HG03135 (cell line): ENCODE measurements around the gene HPS3.
"Not testable (repeated sequence)": the region's sequence is repeated elsewhere in the genome, so short reads cannot be mapped to it uniquely, and the experiment has no call there.

Source experiments
- ATAC-seq: cut with Tn5 transposase; IDR thresholded peaks from one replicate; pipeline ENCODE4 v1.9.1; 2021; ENCODE audit warnings: mild to moderate bottlenecking, moderate library complexity; ENCODE audit not compliant: unreplicated experiment

HPS3 gene

DNA sequence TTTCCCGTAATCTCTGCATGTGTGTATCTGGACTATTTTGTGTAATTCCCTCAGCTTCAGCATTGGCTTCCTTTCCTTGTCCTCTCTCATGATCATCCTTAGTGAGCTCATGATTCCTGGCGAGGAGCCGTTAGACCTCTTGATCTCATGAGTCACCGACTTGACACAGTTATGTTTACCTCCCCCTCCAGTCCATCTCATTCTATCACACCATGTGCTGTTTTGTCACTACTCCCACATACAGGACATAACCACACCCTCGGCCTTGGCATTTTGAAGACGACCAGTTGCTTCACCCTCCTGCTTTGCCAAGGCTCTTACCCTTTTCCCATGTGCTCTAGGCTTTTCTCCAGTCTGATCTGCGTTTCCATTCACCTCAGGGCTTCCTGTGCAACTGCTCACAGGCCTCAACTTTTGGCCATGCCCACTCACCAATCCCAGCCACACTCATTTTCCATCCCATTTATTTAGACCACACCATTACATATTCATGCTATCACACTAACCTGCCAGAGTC is 50.7 kb downstream of the HPS3 start:
- ATAC-seq: no peak

GRCh38 chr3:149181182-149181581 is 51.7 kb downstream of the HPS3 start:
- no peak for ATAC-seq

DNA sequence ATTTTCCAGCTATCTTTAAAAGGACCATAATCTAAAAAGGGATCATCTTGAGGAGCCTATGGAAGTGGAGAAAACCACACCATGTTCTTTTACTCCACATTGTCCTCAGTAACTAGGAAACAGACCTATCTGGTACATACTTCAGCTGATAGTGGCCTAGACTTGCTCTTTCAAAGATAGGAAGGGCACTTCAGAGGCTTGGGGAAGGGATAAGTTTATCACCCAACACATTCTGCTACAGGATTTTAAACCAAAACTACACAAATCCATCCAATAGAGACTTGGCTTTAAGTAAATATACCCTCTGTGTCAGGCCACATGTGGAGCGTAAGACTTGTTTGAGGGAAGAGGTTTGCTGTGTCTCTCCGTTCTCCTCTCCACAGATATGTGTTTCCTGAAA is 56.8 kb downstream of the HPS3 start:
- no peak for ATAC-seq

- no peak for ATAC-seq
These were observed 57.3 kb downstream of the HPS3 start for GRCh38 chr3:149186721-149187120.

DNA sequence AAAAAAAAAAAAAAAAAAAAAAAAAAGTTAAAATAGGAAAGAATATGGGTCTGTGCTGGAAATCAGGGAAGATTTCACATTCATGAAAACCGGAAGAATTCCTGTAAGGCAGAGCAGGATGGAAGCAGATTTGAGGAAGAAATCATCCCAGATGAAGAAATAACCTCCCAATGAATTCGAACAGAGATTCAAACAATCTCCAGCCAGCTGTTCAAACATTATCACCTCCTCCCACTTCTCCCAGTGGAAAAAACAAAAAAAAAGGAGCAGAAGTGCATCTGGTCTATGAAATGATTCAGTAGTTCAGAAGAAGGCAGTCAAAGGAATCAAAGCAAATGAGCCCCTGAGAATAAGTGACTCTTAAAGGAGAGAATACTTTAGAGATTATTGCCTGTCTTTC is 59.1 kb downstream of the HPS3 start:
- no peak for ATAC-seq

GRCh38 chr3:149195221-149195620 is 65.8 kb downstream of the HPS3 start:
- ATAC-seq: no peak

- not testable (repeated sequence) for ATAC-seq
These were observed 67.6 kb downstream of the HPS3 start for GRCh38 chr3:149196805-149197592.

DNA sequence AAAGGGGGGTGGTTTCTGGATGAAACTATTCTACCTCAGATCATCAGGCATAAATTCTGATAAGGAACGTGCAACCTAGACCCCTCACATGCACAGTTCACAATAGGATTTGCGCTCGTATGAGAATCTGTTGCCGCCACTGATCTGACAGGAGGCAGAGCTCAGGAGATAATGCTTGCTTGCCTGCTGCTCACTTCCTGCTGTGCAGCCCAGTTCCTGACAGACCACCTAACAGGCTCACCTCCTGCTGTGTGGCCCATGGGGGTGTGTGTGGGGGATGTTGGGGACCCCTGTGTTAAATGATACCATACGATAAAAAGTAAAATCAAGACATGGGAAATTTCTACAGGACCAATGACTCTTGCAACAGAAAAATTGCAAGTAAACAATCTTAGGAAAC is 68.2 kb downstream of the HPS3 start:
- no peak for ATAC-seq

DNA sequence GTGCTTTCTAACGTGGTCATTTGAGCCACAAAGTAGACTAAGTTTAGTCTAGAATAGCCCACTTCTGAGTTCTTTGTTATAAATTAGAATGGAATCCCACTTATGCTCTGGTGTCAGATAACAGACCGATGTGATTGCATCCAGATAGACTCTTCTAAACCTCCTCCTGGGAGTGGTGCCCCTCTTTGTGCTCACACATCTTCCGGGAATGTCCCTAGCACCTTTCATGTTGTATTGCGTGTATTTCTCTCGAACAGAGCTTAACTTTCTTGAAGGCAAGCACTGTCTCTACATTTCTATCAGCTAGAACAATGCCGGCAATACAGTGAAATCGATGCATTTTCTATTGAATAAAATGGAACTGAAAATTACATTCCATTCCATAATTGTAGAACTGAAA is 69.2 kb downstream of the HPS3 start:
- ATAC-seq: no peak

DNA sequence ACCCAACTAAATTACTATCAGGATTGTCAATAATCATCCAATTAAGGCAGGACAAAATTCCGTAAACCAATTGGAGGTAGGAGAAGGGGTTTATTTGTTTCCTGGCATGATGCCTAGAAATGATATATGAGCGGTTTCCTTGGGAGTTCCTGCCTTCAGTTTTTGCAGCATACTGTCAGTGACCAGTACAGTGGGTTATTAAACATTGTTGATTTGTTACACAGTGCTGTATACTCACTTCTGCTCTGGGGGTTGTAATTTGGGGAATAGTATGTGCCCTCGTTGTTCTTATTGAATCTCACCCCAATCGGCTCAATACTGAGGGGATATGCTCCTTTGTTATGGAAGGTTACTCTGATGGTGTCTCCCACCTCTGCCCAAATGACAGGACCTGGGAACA is 70.0 kb downstream of the HPS3 start:
- no peak for ATAC-seq

- ATAC-seq: peak; percentile 97
These were observed 74.3 kb downstream of the HPS3 start for GRCh38 chr3:149203758-149204157.

GRCh38 chr3:149204390-149204991 is 75.1 kb downstream of the HPS3 start:
- no peak for ATAC-seq

- no peak for ATAC-seq
These were observed 78.0 kb downstream of the HPS3 start for GRCh38 chr3:149207475-149207874.

DNA sequence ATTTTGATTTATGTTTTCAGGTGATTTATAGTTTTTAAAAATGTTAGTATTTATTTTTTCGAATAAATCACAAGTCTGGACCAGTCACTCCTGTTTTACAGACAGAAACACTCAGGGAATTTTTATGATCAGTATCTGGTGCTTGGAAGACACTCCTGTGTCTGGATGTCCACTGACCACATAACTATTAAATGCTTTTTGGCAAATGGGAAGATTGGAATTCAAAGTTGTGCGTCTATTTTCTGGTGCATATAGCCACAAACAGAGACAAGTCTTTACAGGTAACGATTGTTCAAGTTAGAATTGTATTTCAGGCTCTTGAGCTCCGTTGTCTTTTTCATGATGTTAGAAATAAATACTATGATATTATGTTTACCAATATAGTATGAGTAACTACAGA is 80.0 kb downstream of the HPS3 start:
- ATAC-seq: no peak

DNA sequence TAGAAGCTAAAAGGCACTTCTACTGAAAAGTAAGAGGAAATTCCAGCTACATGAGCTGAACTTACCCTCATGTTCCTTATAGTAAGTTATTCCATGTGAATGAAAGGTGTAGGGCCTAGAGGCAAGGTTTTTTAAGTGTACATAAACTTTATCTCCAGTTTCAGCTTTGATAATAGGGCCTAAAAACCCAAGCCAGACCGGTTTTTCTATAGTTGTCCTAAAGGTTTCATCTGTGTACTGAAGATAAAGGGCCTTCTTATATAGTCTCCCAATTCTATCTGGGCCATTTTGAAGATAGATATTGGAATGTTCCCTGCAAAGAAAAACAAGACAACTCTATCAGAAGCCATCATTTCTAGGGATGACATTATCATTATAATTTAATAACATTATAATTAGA is 82.9 kb downstream of the HPS3 start:
- no peak for ATAC-seq

- ATAC-seq: no peak
These were observed 85.3 kb downstream of the HPS3 start for GRCh38 chr3:149214702-149215101.

DNA sequence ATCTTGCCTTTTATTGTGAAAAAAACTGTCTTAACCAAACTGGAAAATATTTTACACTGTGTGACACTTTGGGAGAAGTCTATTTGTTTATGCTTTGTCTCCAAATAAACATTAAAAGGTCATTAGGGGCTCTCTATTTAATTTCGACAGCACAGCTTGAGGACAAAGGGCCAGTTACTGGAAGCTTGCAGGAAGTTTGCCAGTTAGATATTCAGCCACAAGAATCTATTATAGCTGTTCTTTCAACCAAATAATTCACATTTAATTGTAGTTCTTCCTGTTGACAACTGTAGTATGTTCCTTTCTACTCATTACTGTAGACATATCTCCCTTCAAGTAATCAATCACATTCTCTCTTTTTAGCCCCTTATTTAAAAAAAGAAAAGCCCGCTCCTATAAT is 86.1 kb downstream of the HPS3 start:
- no peak for ATAC-seq

DNA sequence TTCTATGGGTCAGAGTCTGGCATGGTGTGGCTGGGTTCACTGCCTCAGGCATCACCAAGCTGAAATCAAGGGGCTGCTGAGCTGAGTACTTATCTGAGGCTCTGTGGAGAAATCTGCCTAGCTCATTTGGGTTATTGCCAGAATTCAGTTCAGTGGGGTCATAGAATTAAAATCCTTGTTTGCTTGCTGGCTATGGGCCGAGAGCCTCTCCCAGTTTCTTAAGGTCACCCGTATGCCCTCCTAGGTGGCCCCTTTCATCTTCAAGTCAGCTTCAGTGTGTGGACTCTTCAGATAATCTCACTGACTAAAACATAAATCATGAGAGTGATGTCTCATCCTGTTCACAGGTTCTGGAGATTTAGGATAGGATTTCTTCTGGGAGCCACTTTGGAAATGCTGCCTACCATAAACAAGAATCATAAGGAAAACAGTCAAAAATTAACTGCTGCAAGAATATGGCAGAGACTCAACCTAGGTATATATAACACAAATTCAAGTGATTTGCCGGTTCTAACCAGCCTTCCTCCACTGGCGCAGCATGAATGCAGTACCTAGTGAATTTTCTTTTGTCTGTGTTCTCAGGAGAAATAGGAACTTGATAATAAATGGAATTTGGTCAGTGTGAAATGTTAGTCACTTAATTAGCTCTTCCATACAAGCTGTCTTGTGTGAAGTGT is 86.9 kb downstream of the HPS3 start:
- ATAC-seq: no peak

DNA sequence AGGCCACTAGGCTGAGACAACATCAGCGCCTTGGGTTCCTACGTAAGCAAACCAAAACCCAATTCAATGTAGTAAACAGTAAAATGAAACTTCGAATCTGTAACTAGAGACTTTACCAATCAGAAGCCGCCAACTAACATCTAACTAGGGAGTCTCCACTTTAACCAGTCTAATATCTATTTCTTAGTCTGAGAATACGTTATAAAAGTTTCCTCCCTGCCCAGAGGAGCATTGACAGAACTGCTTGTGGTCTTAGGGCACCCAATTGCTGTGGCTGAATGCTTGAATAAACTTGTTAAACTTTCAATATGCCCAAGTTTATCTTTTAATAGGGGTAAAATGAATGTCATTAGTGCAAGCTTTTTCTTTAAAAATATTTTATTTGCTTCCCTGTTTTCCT is 87.9 kb downstream of the HPS3 start:
- ATAC-seq: no peak

GRCh38 chr3:149219380-149220121 is 90.1 kb downstream of the HPS3 start:
- ATAC-seq: not testable (repeated sequence)

- no peak for ATAC-seq
These were observed 92.5 kb downstream of the HPS3 start, which contains the start of gene CP for GRCh38 chr3:149221783-149222517. Gene CP (minus strand): TSS chr3:149221829. CDS start chr3:149221792, 37 bp downstream.
